ENCODE data around the gene PPARG.

The PPARG gene

GRCh38 chr3:12338595-12339546 lies 50.0 kb downstream of the PPARG start:
- Histone ChIP-seq H3K4me3 (no peak overlapping the region), H3K27ac (no peak overlapping the region)

- no peak overlapping the region for H3K27ac ChIP-seq
- no peak overlapping the region for H3K4me3 ChIP-seq
Observed at GRCh38 chr3:12339701-12340480, 51.0 kb downstream of the PPARG start.

- H3K27ac ChIP-seq: no peak overlapping the region
- H3K4me3 ChIP-seq: no peak overlapping the region
Observed at GRCh38 chr3:12340506-12340905, 51.6 kb downstream of the PPARG start.

- H3K4me3 ChIP-seq: no peak overlapping the region
- no peak overlapping the region for H3K27ac ChIP-seq
Observed at GRCh38 chr3:12342151-12342550, 53.3 kb downstream of the PPARG start.

- no peak overlapping the region for H3K27ac ChIP-seq
- H3K4me3 ChIP-seq: no peak overlapping the region
Observed at GRCh38 chr3:12343047-12343501, 54.2 kb downstream of the PPARG start.

GRCh38 chr3:12345141-12345561 lies 56.3 kb downstream of the PPARG start:
- Histone ChIP-seq H3K4me3 (no peak overlapping the region), H3K27ac (no peak overlapping the region)

- Histone ChIP-seq H3K4me3 (no peak overlapping the region), H3K27ac (no peak overlapping the region)
Observed at GRCh38 chr3:12345584-12346494, 57.0 kb downstream of the PPARG start.

GRCh38 chr3:12347301-12347700 lies 58.4 kb downstream of the PPARG start:
- Histone ChIP-seq H3K4me3 (no peak overlapping the region), H3K27ac (no peak overlapping the region)

- Histone ChIP-seq H3K27ac (no peak overlapping the region), H3K4me3 (no peak overlapping the region)
Observed at GRCh38 chr3:12349895-12350811, 61.3 kb downstream of the PPARG start.

GRCh38 chr3:12351145-12351544 lies 62.3 kb downstream of the PPARG start:
- no peak overlapping the region for H3K4me3 ChIP-seq
- H3K27ac ChIP-seq: peak overlapping the region in 2 of 21 experiments; percentile 11

- Histone ChIP-seq H3K27ac (no peak overlapping the region), H3K4me3 (no peak overlapping the region)
Observed at GRCh38 chr3:12352253-12352652, 63.4 kb downstream of the PPARG start.

- no peak overlapping the region for H3K4me3 ChIP-seq
- no peak overlapping the region for H3K27ac ChIP-seq
Observed at GRCh38 chr3:12352755-12353154, 63.9 kb downstream of the PPARG start.

GRCh38 chr3:12353796-12354525 lies 65.1 kb downstream of the PPARG start:
- Histone ChIP-seq H3K4me3 (no peak overlapping the region), H3K27ac (peak overlapping the region in 1 of 21 experiments; percentile 45)

- H3K4me3 ChIP-seq: no peak overlapping the region
- no peak overlapping the region for H3K27ac ChIP-seq
Observed at GRCh38 chr3:12356175-12356574, 67.3 kb downstream of the PPARG start.

GRCh38 chr3:12356996-12357395 lies 68.1 kb downstream of the PPARG start:
- Histone ChIP-seq H3K4me3 (no peak overlapping the region), H3K27ac (no peak overlapping the region)

GRCh38 chr3:12357456-12357855 lies 68.6 kb downstream of the PPARG start:
- H3K27ac ChIP-seq: no peak overlapping the region
- H3K4me3 ChIP-seq: no peak overlapping the region

- H3K4me3 ChIP-seq: no peak overlapping the region
Observed at GRCh38 chr3:12363397-12364195, 74.7 kb downstream of the PPARG start.

More at GRCh38 chr3:12363397-12364195, 74.7 kb downstream of the PPARG start:
- no peak overlapping the region for H3K27ac ChIP-seq

All from skin epidermis (tissue), 12 donors.